HEK293 (cell line): ENCODE measurements around the gene ZFTA.
A peak's percentile ranks its signal among the peaks of the same experiment; 100 is the strongest.

Experiments used
- CTCF ChIA-PET: fragments of 350-600 bp; formaldehyde crosslinking; extraction: SDS; loops from one replicate; lab custom pipeline; 2021; ENCODE audit warnings: antibody characterized with exemption; lab: Yijun Ruan, JAX
- POLR2A ChIA-PET: fragments of 300-600 bp; formaldehyde crosslinking; extraction: SDS; loops from one replicate; lab custom pipeline; 2020; ENCODE audit warnings: antibody characterized with exemption, inconsistent platforms; lab: Yijun Ruan, JAX
- H3K27ac ChIP-seq: fragments of 200-500 bp; sonication (Bioruptor generic); 2 replicates; pipeline ENCODE4 v1.5.1; 2014; ENCODE audit warnings: low read depth, low read length, control low read depth, inconsistent platforms; ENCODE audit errors: extremely low read depth
- H3K36me3 ChIP-seq, 2 experiments: fragments of 200-500 bp in 1 of 2; sonication (Bioruptor generic) in 1 of 2; 1 replicate in 1 of 2; 2 replicates in 1 of 2; pipeline ENCODE4 v1.5.1; 2014 to 2017; ENCODE audit warnings: inconsistent platforms in 2 of 2, low read length in 2 of 2; ENCODE audit not compliant: control insufficient read depth in 2 of 2, insufficient read depth in 1 of 2
- H3K4me1 ChIP-seq: fragments of 200-500 bp; sonication (Bioruptor generic); 2 replicates; pipeline ENCODE4 v1.5.1; 2014; ENCODE audit warnings: mild to moderate bottlenecking, low read length, inconsistent platforms; ENCODE audit not compliant: control insufficient read depth, insufficient read depth
- H3K4me3 ChIP-seq: 2 replicates; pipeline ENCODE4 v1.5.1; 2011; ENCODE audit warnings: low read depth, mild to moderate bottlenecking, control low read depth, low read length, moderate library complexity
- H3K9me3 ChIP-seq: fragments of 200-500 bp; sonication (Bioruptor generic); 2 replicates; pipeline ENCODE4 v1.5.1; 2014; ENCODE audit warnings: low read depth, low read length, inconsistent platforms; ENCODE audit not compliant: control insufficient read depth, insufficient read depth
- EGR2 ChIP-seq: fragments of 450-650 bp; formaldehyde crosslinking; IDR thresholded peaks from 2 replicates; pipeline ENCODE4 v1.5.1; 2016; ENCODE audit warnings: low read depth, missing biosample characterization, missing genetic modification characterization
- GFI1B ChIP-seq: fragments of 450-650 bp; formaldehyde crosslinking; IDR thresholded peaks from 2 replicates; pipeline ENCODE4 v1.5.1; 2016; ENCODE audit warnings: missing biosample characterization, missing genetic modification characterization
- KLF1 ChIP-seq: fragments of 450-650 bp; formaldehyde crosslinking; IDR thresholded peaks from 2 replicates; pipeline ENCODE4 v1.5.1; 2016; ENCODE audit warnings: missing biosample characterization, missing genetic modification characterization
- KLF17 ChIP-seq: fragments of 450-650 bp; formaldehyde crosslinking; IDR thresholded peaks from 2 replicates; pipeline ENCODE4 v1.5.1; 2016; ENCODE audit warnings: missing biosample characterization, missing genetic modification characterization
- MZF1 ChIP-seq: fragments of 450-650 bp; formaldehyde crosslinking; IDR thresholded peaks from 2 replicates; pipeline ENCODE4 v1.5.1; 2017; ENCODE audit warnings: missing biosample characterization, missing genetic modification characterization, borderline replicate concordance
- PRDM1 ChIP-seq: fragments of 450-650 bp; formaldehyde crosslinking; IDR thresholded peaks from 2 replicates; pipeline ENCODE4; 2016; ENCODE audit warnings: missing biosample characterization, missing genetic modification characterization
- PRDM6 ChIP-seq: fragments of 450-650 bp; formaldehyde crosslinking; IDR thresholded peaks from 2 replicates; pipeline ENCODE4 v1.5.1; 2017; ENCODE audit warnings: missing biosample characterization, missing genetic modification characterization
- RBAK ChIP-seq: fragments of 450-650 bp; formaldehyde crosslinking; IDR thresholded peaks from 2 replicates; pipeline ENCODE4 v1.5.1; 2016; ENCODE audit warnings: missing biosample characterization, missing genetic modification characterization
- SCRT1 ChIP-seq: fragments of 450-650 bp; formaldehyde crosslinking; IDR thresholded peaks from 2 replicates; pipeline ENCODE4 v1.5.1; 2016; ENCODE audit warnings: missing biosample characterization, missing genetic modification characterization, borderline replicate concordance
- ZBTB20 ChIP-seq: fragments of 450-650 bp; formaldehyde crosslinking; IDR thresholded peaks from 2 replicates; pipeline ENCODE4 v1.5.1; 2016; ENCODE audit warnings: missing biosample characterization, missing genetic modification characterization
- ZBTB26 ChIP-seq: fragments of 450-650 bp; formaldehyde crosslinking; optimal IDR thresholded peaks from 2 replicates; pipeline ENCODE3; 2016; ENCODE audit warnings: missing biosample characterization, mild to moderate bottlenecking, missing genetic modification characterization
- ZFHX2 ChIP-seq: fragments of 450-650 bp; formaldehyde crosslinking; conservative IDR thresholded peaks from 2 replicates; pipeline ENCODE4 v1.5.1; 2016; ENCODE audit warnings: missing biosample characterization, missing genetic modification characterization
- ZFP41 ChIP-seq: fragments of 450-650 bp; formaldehyde crosslinking; IDR thresholded peaks from 2 replicates; pipeline ENCODE4 v1.5.1; 2016; ENCODE audit warnings: missing biosample characterization, missing genetic modification characterization, borderline replicate concordance
- ZNF146 ChIP-seq: fragments of 450-650 bp; formaldehyde crosslinking; IDR thresholded peaks from 2 replicates; pipeline ENCODE4 v1.5.1; 2016; ENCODE audit warnings: missing biosample characterization, missing genetic modification characterization
- ZNF157 ChIP-seq: fragments of 450-650 bp; formaldehyde crosslinking; IDR thresholded peaks from 2 replicates; pipeline ENCODE4 v1.5.1; 2016; ENCODE audit warnings: missing biosample characterization, missing genetic modification characterization
- ZNF169 ChIP-seq: fragments of 450-650 bp; formaldehyde crosslinking; IDR thresholded peaks from 2 replicates; pipeline ENCODE4 v1.5.1; 2016; ENCODE audit warnings: missing biosample characterization, missing genetic modification characterization
- ZNF24 ChIP-seq: fragments of 450-650 bp; formaldehyde crosslinking; IDR thresholded peaks from 2 replicates; pipeline ENCODE4 v1.5.1; 2016; ENCODE audit warnings: missing biosample characterization, missing genetic modification characterization
- ZNF280C ChIP-seq: fragments of 450-650 bp; formaldehyde crosslinking; IDR thresholded peaks from 2 replicates; pipeline ENCODE4 v1.5.1; 2016; ENCODE audit warnings: missing biosample characterization, missing genetic modification characterization
- ZNF335 ChIP-seq: fragments of 450-650 bp; formaldehyde crosslinking; conservative IDR thresholded peaks from 2 replicates; pipeline ENCODE4 v1.5.1; 2016; ENCODE audit warnings: missing biosample characterization, missing genetic modification characterization
- ZNF398 ChIP-seq: fragments of 450-650 bp; formaldehyde crosslinking; IDR thresholded peaks from 2 replicates; pipeline ENCODE4 v1.5.1; 2017; ENCODE audit warnings: missing biosample characterization, missing genetic modification characterization
- ZNF433 ChIP-seq: fragments of 450-650 bp; formaldehyde crosslinking; IDR thresholded peaks from 2 replicates; pipeline ENCODE4 v1.5.1; 2016; ENCODE audit warnings: missing biosample characterization, missing genetic modification characterization, low read depth
- ZNF501 ChIP-seq: fragments of 450-650 bp; formaldehyde crosslinking; IDR thresholded peaks from 2 replicates; pipeline ENCODE4 v1.5.1; 2016; ENCODE audit warnings: missing biosample characterization, missing genetic modification characterization
- ZNF558 ChIP-seq: fragments of 450-650 bp; formaldehyde crosslinking; IDR thresholded peaks from 2 replicates; pipeline ENCODE4 v1.5.1; 2016; ENCODE audit warnings: missing biosample characterization, missing genetic modification characterization
- ZNF654 ChIP-seq: fragments of 450-650 bp; formaldehyde crosslinking; IDR thresholded peaks from 2 replicates; pipeline ENCODE4 v1.5.1; 2016; ENCODE audit warnings: low read depth, missing biosample characterization, missing genetic modification characterization
- ZNF701 ChIP-seq: fragments of 450-650 bp; formaldehyde crosslinking; IDR thresholded peaks from 2 replicates; pipeline ENCODE4 v1.5.1; 2016; ENCODE audit warnings: missing biosample characterization, missing genetic modification characterization
- ZNF704 ChIP-seq: fragments of 450-650 bp; formaldehyde crosslinking; IDR thresholded peaks from 2 replicates; pipeline ENCODE4 v1.5.1; 2016; ENCODE audit warnings: missing biosample characterization, missing genetic modification characterization
- ZXDB ChIP-seq: fragments of 450-650 bp; formaldehyde crosslinking; IDR thresholded peaks from 2 replicates; pipeline ENCODE4 v1.5.1; 2016; ENCODE audit warnings: missing biosample characterization, missing genetic modification characterization

The ZFTA gene

GRCh38 chr11:63769042-63769713 is 603 bp upstream of the ZFTA start (continued):
- no peak for TF ChIP-seq ZNF280C

GRCh38 chr11:63767565-63768236 is 874 bp downstream of the ZFTA start:
- Histone ChIP-seq H3K4me1 (no peaks in the 10 kb centered on the region), H3K27ac (peak overlapping the region; percentile 71; the same call in 1 of the 2 replicates), H3K4me3 (peak overlapping the region; percentile 51), H3K36me3 (peaks cover 0 to 27% of the 10 kb centered on the region in 2 experiments; a peak in 1 of 3 replicates), H3K9me3 (no peaks in the 10 kb centered on the region)
- ChIA-PET CTCF (interaction anchor here (0.6 to 2.7 kb wide), 16 partner anchors 10 to 861 kb away, joined by 3 to 14 read pairs (median 4); partner anchors contain the start of gene CHRM1), POLR2A (interaction anchor here (1.0 to 2.3 kb wide), 5 partner anchors 10 to 178 kb away, joined by 3 to 10 read pairs (median 6); partner anchors contain the start of genes MARK2 and RTN3)
- TF ChIP-seq PRDM6 (tag by site-specific recombination) (no peak), ZNF398 (peak; percentile 23; the same call in 1 of the 2 replicates), SCRT1 (tag by site-specific recombination) (no peak), ZXDB (no peak), PRDM1 (peak; percentile 77), KLF17 (no peak), ZNF24 (tag by site-specific recombination) (no peak), ZNF157 (tag by site-specific recombination) (no peak), RBAK (no peak), ZNF654 (0 out of 2 replicates have a peak, but pooled peaks have one; percentile 8), ZNF704 (tag by site-specific recombination) (no peak), ZNF701 (tag by site-specific recombination) (no peak), ZNF169 (tag by site-specific recombination) (no peak), ZBTB20 (tag by site-specific recombination) (peak; percentile 23; the same call in 1 of the 2 replicates), KLF1 (no peak), GFI1B (tag by site-specific recombination) (no peak), ZFHX2 (tag by site-specific recombination) (no peak), ZNF433 (no peak), EGR2 (tag by site-specific recombination) (no peak), ZBTB26 (peak; percentile 12), ZNF146 (tag by site-specific recombination) (no peak), ZNF501 (tag by site-specific recombination) (no peak), ZNF335 (tag by site-specific recombination) (peak; percentile 55), ZNF558 (tag by site-specific recombination) (no peak), ZFP41 (tag by site-specific recombination) (no peak), MZF1 (no peak)
